NCI-H345 treated with DMSO at 0.1 percent for 48 hours (cell line): Measurements from ENCODE around the gene SLC17A5.
"Not testable (repeated sequence)": the region's sequence is repeated elsewhere in the genome, so short reads cannot be mapped to it uniquely, and the experiment has no call there.

Source experiments
- DNase-seq: peaks from one replicate; lab custom pipeline; 2025; ENCODE audit not compliant: unreplicated experiment; lab: John Stamatoyannopoulos, UW

SLC17A5 gene

DNA sequence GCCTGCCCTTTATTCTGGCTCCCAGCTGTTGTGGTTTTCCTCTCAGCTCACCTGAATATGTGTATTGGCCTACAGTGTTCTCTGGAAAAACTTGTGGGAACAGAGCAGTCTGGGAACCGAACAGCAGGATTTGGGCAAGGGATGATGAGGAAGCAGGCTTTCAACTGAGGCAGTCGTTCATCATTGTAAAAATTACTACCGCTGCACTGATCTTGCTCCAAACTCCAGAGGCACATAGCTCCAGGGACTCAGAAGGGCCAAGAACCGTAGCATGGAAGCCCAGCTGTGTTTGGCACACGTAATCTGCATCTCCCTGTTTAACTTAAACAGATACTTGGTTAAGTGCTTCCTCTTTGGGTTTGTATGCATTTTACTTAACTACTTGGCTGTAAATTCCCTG is 84.7 kb downstream of the SLC17A5 start:
- DNase-seq, result no peak

- no peak for DNase-seq
Observed at GRCh38 chr6:73566954-73567591, 86.7 kb downstream of the SLC17A5 start.

GRCh38 chr6:73566486-73566871 is 87.3 kb downstream of the SLC17A5 start:
- DNase-seq, result not testable (repeated sequence)

- DNase-seq, result no peak
Observed at GRCh38 chr6:73565767-73566485, 87.9 kb downstream of the SLC17A5 start.

GRCh38 chr6:73564578-73565345 is 89.0 kb downstream of the SLC17A5 start:
- DNase-seq, result no peak

DNA sequence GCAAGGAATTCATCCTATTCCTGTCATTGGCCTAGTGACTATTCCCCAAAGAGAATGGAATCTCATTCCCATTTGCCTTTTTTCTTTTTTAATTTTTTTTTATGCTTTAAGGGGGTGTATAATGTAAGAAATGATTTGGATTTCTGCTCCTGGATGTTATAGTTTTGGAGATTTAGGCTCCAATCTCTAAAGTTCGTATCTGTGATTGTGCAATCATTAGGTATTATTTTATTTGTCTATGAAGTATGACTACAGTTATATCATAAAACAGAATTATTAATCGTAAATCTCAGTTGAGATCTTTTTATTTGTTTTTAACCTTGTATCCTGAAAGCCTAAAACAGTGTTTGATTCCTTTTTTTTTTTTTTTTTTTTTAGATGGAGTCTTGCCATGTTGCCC is 91.2 kb downstream of the SLC17A5 start:
- no peak for DNase-seq

- no peak for DNase-seq
Observed at GRCh38 chr6:73560853-73561407, 92.9 kb downstream of the SLC17A5 start.

- no peak for DNase-seq
Observed at GRCh38 chr6:73560182-73560732, 93.5 kb downstream of the SLC17A5 start.

GRCh38 chr6:73559399-73559794 is 94.4 kb downstream of the SLC17A5 start:
- DNase-seq, result not testable (repeated sequence)

GRCh38 chr6:73558624-73559398 is 95.0 kb downstream of the SLC17A5 start:
- DNase-seq, result no peak

GRCh38 chr6:73556836-73557235 is 97.0 kb downstream of the SLC17A5 start:
- DNase-seq, result no peak

DNA sequence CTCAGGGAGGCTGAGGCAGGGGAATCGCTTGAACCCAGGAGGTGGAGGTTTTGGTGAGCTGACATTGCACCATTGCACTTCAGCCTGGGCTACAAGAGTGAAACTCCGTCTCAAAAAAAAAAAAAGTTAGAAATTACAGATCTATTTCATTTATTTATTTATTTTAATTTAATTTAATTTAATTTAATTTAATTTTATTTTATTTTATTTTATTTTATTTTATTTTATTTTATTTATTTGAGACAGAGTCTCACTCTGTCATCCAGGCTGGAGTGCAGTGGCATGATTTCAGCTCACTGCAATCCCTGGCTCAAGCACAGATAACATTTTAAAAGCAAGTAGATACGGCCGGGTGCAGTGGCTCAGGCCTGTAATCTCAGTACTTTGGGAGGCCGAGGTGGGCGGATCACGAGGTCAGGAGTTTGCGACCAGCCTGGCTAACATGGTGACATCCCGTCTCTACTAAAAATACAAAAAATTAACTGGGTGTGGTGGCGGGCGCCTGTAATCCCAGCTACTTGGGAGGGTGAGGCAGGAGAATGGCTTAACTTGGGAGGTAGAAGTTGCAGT is 98.3 kb downstream of the SLC17A5 start:
- not testable (repeated sequence) for DNase-seq

- not testable (repeated sequence) for DNase-seq
Observed at GRCh38 chr6:73551115-73551514, 102.7 kb downstream of the SLC17A5 start.

DNA sequence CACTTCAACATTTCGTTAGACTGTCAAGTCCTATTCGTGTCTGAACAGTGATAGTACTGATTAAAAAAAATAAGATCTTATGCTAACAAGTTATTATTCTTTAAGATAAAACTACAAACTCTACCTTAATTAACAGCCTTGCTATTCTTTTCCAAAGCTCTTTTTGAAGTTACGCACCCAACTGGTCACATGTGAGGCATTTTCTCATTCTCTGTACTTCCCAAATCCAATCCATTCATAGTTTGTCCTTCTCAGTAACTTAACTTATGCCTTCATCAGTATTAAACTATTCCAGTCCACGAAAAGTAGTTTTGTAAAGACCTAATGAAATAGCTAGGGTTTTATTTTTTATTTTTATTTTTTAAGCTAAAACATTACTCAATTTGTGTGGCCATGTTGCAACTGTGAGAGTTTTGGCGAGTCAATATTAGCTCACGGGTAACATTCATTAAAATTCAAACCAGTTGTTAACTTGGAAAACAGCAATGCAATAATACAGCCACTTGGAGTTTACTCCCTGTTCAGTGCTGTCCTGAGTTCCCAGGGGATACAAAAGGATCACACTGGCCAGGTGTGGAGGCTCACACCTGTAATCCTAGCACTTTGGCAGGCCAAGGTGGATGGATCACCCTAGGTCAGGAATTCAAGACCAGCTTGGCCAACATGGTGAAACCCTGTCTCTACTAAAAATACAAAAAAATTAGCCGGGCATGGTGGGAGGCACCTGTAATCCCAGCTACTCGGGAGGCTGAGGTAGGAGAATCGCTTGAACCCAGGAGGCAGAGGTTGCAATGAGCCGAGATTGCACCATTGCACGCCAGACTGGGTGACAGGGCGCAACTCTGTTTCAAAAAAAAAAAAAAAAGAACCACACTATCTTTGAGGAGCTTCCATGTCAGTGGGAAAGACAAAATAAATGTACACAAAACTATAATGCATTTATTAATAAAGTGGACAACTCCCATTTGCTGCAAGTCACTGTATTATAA is 105.0 kb downstream of the SLC17A5 start:
- DNase-seq, result no peak

- DNase-seq, result no peak
Observed at GRCh38 chr6:73547036-73547435, 106.8 kb downstream of the SLC17A5 start.
